ENCODE results near the gene CSMD2.

Gene CSMD2

DNA sequence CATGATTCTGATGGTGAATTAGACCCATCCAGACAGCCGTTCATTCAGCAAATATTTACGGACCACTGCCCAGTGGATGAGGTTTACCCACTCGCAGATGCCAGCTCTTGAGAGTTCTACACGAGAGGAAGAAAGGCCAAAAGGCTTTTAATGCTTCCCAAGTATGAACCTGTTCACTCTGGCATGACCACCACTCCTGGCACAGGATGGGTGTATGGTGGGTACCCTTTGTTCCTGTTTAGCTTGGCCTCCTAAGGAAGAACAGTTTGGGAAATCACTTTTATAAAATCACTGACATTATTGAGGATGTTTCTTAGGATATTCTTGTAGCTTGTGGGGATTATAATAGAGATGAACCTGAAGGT, 233.9 kb downstream of the CSMD2 start:
- H3K36me3 ChIP-seq (ENCODE audit: insufficient read depth, low read length) = no peaks in the 10 kb centered on the region
- no peaks in the 10 kb centered on the region for H3K9me3 ChIP-seq (ENCODE audit: low read length)
- no peaks in the 10 kb centered on the region for H3K4me1 ChIP-seq (ENCODE audit: insufficient read depth, low read length)
- no peak overlapping the region for H2AFZ ChIP-seq (ENCODE audit: low read depth, low read length)
- H3K27me3 ChIP-seq (ENCODE audit: insufficient read depth, low read length) = no peaks in the 10 kb centered on the region
- H3K4me3 ChIP-seq (ENCODE audit: low read length) = no peak overlapping the region

DNA sequence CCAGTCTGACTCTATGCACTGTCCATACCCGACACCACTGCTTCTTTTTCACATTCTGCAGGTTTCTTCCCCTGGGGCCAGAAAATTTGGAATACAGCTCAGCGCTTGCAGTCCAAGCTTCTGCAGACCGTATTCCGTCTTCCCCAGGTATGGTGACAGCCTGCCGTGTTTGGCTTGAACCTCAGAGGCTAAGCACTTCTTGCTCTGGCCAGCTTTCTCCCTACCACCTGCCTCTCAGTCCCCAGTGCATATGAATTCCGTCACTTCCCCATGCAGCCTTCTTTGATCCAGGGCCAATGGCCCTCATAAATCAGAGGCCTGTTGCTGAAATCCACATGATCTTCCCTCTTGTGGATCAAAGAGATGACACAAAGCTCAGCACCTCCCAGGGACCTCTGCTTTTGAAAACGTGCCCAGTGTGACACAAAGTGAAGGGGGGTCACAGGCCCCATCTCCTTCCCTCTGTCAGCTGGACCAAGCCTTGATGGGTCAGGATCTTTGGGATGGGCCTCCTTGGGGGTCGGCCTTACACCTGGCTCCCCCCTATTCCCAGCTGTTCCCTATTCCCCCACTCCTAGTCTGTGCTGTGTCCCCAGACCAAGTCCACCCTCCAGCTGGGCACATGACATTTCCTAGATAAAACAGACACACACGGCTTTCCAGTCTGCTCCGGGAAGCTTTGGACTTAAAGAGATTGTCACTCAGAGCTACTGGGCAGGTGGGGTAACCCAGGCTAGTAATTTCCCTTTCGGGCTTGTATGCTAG, 234.5 kb downstream of the CSMD2 start:
- H3K9me3 ChIP-seq (ENCODE audit: low read length) = no peaks in the 10 kb centered on the region
- no peak overlapping the region for H3K4me3 ChIP-seq (ENCODE audit: low read length)
- H3K4me1 ChIP-seq (ENCODE audit: insufficient read depth, low read length) = no peaks in the 10 kb centered on the region
- H3K27me3 ChIP-seq (ENCODE audit: insufficient read depth, low read length) = no peaks in the 10 kb centered on the region
- no peak overlapping the region for H2AFZ ChIP-seq (ENCODE audit: low read depth, low read length)
- H3K36me3 ChIP-seq (ENCODE audit: insufficient read depth, low read length) = no peaks in the 10 kb centered on the region

DNA sequence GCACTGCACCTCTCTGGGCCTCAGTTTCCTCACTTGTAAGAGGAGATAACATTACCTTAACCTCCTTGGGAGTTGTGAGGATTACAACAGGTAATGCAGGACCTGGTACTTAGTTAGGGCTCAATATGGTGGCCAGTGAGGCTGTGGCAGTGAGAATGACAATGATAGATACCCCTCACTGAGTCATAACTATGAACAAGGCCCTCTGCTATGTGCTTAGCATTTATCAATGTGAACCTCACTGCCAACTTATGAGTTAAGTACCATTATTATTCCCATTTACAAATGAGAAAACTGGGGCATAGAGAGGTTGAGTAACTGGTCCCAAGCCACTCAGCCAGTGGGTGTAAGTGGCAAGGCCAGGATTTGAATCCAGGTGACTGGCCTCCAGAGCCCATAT, 236.8 kb downstream of the CSMD2 start:
- H2AFZ ChIP-seq (ENCODE audit: low read depth, low read length) = no peak overlapping the region
- no peaks in the 10 kb centered on the region for H3K36me3 ChIP-seq (ENCODE audit: insufficient read depth, low read length)
- H3K4me3 ChIP-seq (ENCODE audit: low read length) = no peak overlapping the region
- no peaks in the 10 kb centered on the region for H3K9me3 ChIP-seq (ENCODE audit: low read length)
- no peaks in the 10 kb centered on the region for H3K4me1 ChIP-seq (ENCODE audit: insufficient read depth, low read length)
- no peaks in the 10 kb centered on the region for H3K27me3 ChIP-seq (ENCODE audit: insufficient read depth, low read length)

DNA sequence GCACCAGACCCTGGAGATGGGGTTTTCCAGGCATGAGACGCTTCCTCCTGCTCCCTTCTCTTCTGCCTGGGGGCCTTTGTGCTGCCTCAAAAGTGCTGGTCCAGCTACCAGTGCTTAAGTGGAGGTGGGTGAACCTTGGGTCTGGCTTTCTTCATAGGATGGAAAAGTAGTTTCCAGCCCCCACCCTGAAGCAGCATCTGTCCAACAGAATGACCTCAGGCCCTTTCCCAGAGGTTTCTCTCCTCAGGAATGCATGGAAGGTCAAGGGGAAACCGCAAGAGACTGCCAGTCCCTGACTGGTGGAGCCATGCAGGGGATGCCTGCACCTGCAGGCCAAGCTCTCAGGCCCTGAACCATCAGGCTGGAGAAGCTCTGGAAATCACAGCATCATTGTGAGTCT, 237.3 kb downstream of the CSMD2 start:
- Histone ChIP-seq H3K27me3 (ENCODE audit: insufficient read depth, low read length) (no peaks in the 10 kb centered on the region), H3K4me3 (ENCODE audit: low read length) (no peak overlapping the region), H3K36me3 (ENCODE audit: insufficient read depth, low read length) (no peaks in the 10 kb centered on the region), H2AFZ (ENCODE audit: low read depth, low read length) (no peak overlapping the region), H3K4me1 (ENCODE audit: insufficient read depth, low read length) (no peaks in the 10 kb centered on the region), H3K9me3 (ENCODE audit: low read length) (no peaks in the 10 kb centered on the region)

DNA sequence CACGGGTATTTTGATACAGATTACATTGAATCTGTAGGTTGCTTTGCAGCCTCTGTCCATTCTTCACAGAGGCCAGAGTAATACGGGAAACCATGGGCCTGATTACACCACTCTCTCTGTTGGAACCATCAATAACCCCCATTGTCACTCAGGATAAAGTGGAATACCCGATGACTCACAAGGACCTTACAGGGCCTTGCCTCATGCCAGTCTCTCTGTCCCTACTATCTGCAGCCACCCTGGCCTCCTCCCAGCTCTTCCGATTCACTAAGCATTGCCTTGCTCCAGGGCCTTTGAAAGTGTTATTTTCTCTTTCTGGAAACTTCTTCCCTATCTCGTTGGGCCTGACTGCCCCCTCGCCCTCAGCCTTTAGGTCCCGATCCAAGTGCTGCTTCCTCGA, 239.4 kb downstream of the CSMD2 start:
- Histone ChIP-seq H3K4me1 (ENCODE audit: insufficient read depth, low read length) (no peaks in the 10 kb centered on the region), H2AFZ (ENCODE audit: low read depth, low read length) (no peak overlapping the region), H3K27me3 (ENCODE audit: insufficient read depth, low read length) (no peaks in the 10 kb centered on the region), H3K36me3 (ENCODE audit: insufficient read depth, low read length) (no peaks in the 10 kb centered on the region), H3K9me3 (ENCODE audit: low read length) (no peaks in the 10 kb centered on the region), H3K4me3 (ENCODE audit: low read length) (no peak overlapping the region)

DNA sequence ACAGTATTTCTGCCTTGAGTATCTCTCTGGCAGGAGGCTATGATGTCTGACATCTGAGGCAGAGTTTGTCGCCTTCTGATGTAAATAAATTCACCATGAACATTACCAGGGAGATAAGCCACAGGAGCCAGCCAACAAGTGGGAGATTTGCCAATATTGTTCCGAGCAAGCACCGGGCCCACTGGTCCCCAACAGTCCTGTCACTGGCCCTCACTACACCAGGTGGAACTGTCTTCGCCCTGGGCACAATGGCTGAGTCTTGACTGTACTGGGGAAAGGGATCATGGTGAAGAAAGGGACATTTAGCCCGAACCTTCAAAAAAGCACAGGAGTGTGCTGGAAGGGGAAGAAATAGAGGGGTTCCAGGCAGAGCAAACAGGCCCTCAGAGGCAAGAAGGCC, 243.7 kb downstream of the CSMD2 start:
- H3K4me1 ChIP-seq (ENCODE audit: insufficient read depth, low read length) = no peaks in the 10 kb centered on the region
- no peaks in the 10 kb centered on the region for H3K36me3 ChIP-seq (ENCODE audit: insufficient read depth, low read length)
- H3K27me3 ChIP-seq (ENCODE audit: insufficient read depth, low read length) = no peaks in the 10 kb centered on the region
- H3K4me3 ChIP-seq (ENCODE audit: low read length) = no peak overlapping the region
- no peak overlapping the region for H2AFZ ChIP-seq (ENCODE audit: low read depth, low read length)
- no peaks in the 10 kb centered on the region for H3K9me3 ChIP-seq (ENCODE audit: low read length)

DNA sequence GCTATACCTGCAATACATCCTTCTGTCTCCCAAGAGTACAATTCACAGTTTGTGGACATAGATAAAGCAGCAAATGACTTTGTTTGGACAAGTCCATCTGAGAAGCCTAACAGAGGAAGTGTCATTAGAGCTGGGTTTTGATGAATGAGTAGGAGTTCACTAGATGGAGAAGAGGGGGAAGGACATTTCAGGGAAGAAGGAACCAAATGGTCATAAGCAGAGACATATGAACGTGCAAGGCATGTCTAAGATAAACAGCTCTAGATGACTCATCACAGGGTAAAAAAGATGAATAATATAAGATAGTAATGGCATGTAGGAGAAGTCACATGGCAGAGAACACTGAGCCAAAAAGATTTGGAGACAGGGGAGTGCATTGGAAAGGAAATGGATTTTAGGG, 246.7 kb downstream of the CSMD2 start:
- H3K4me3 ChIP-seq (ENCODE audit: low read length) = no peak overlapping the region
- no peak overlapping the region for H2AFZ ChIP-seq (ENCODE audit: low read depth, low read length)
- no peaks in the 10 kb centered on the region for H3K36me3 ChIP-seq (ENCODE audit: insufficient read depth, low read length)
- no peaks in the 10 kb centered on the region for H3K4me1 ChIP-seq (ENCODE audit: insufficient read depth, low read length)
- H3K9me3 ChIP-seq (ENCODE audit: low read length) = no peaks in the 10 kb centered on the region
- no peaks in the 10 kb centered on the region for H3K27me3 ChIP-seq (ENCODE audit: insufficient read depth, low read length)

DNA sequence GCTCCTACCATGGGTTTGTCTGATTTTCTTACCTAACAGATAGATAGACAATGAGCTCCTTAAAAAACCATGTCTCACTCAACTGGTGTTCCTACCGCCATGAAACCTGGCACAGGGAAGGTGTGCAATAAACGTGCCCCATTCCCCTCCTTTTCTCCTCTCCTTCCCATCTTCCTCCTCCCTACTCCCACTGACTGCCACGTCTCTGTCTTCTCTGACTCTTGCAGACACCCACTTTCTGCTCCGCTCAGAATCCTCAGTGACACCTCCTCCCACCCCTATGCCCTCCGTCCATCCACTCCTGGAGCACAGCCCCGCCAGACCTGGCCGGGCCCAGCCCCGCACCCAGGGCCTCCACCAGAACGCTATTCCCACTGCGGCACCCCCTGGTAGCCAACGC, 248.2 kb downstream of the CSMD2 start:
- no peaks in the 10 kb centered on the region for H3K4me1 ChIP-seq (ENCODE audit: insufficient read depth, low read length)
- H2AFZ ChIP-seq (ENCODE audit: low read depth, low read length) = no peak overlapping the region

DNA sequence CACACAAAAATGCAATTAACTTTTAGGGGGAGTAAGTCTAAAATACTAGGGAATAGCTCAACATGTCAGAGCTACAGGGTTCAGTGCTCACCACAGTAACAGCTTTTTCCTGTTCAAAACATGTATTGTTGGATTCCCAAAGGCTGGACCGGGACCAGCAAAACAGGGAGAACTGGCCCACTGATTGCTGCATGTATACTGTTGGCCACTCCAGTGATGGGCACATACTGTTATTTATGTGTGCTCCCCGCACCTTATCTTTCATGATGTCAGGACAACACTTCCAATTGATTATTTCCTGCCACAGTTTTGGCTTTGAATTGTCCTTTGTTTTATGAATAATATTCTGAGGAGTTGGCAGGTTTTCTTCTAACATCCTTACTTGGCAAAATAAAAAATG, 250.5 kb downstream of the CSMD2 start:
- no peaks in the 10 kb centered on the region for H3K9me3 ChIP-seq (ENCODE audit: low read length)
- H3K36me3 ChIP-seq (ENCODE audit: insufficient read depth, low read length) = no peaks in the 10 kb centered on the region
- H3K4me1 ChIP-seq (ENCODE audit: insufficient read depth, low read length) = no peaks in the 10 kb centered on the region
- H3K27me3 ChIP-seq (ENCODE audit: insufficient read depth, low read length) = no peaks in the 10 kb centered on the region
- H3K4me3 ChIP-seq (ENCODE audit: low read length) = no peak overlapping the region
- H2AFZ ChIP-seq (ENCODE audit: low read depth, low read length) = no peak overlapping the region

More for the DNA sequence above, 248.2 kb downstream of the CSMD2 start:
- H3K9me3 ChIP-seq (ENCODE audit: low read length) = no peaks in the 10 kb centered on the region
- H3K4me3 ChIP-seq (ENCODE audit: low read length) = no peak overlapping the region
- H3K36me3 ChIP-seq (ENCODE audit: insufficient read depth, low read length) = no peaks in the 10 kb centered on the region
- no peaks in the 10 kb centered on the region for H3K27me3 ChIP-seq (ENCODE audit: insufficient read depth, low read length)

DNA sequence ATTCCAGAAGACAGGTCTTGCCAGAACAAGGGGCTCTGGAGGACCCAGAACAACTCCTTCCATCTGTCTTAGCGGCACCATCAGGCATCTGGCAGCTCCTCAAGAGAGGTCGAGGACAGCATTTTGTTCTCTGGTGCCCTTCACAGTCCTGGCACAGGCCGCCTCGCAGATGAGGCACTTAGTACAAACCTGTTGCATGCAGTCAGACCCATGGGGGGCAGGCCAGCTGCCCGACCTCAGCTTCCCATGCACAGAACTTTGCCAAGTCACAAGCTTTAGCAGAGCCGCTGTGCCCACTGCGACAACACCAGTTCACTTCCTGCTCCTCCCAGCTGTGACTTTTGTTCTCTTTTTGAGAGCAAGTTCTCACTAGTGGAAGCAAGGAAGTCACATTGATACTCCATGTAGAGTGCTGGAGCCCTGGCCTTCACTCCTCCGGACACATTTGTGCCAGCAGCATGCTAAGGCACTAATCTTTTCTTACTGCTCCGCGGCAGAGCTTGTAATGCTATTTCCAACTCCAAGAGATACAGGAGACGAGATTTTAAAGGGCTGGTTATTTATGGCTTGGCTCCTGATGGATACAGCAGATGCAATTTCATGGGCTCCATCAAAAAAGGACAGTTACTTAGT, 256.6 kb downstream of the CSMD2 start:
- Histone ChIP-seq H2AFZ (ENCODE audit: low read depth, low read length) (no peak overlapping the region), H3K4me3 (ENCODE audit: low read length) (no peak overlapping the region), H3K4me1 (ENCODE audit: insufficient read depth, low read length) (no peaks in the 10 kb centered on the region), H3K27me3 (ENCODE audit: insufficient read depth, low read length) (peaks cover 1% of the 10 kb centered on the region), H3K9me3 (ENCODE audit: low read length) (no peaks in the 10 kb centered on the region), H3K36me3 (ENCODE audit: insufficient read depth, low read length) (no peaks in the 10 kb centered on the region)

DNA sequence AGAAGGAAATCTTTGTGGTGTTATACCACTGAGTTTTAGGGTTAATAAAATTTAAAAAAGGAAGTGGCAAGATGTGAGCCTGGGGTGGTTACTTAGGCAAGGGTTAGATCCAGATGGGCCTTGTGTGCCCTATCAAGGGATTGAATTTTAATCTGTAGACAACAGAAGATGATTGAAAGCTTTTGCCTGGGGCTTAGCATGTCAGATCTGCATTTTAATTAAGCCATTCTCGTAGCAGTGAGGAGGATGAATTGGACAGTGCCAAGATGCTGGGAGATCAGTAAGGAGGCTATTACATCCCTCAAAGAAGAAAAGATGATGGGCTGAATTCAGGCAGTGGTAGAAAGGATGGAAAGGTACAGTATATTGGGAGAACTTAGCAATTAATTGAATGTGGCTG, 258.9 kb downstream of the CSMD2 start:
- Histone ChIP-seq H3K36me3 (ENCODE audit: insufficient read depth, low read length) (no peaks in the 10 kb centered on the region), H3K27me3 (ENCODE audit: insufficient read depth, low read length) (peaks cover 3% of the 10 kb centered on the region), H2AFZ (ENCODE audit: low read depth, low read length) (no peak overlapping the region), H3K4me3 (ENCODE audit: low read length) (no peak overlapping the region), H3K4me1 (ENCODE audit: insufficient read depth, low read length) (no peaks in the 10 kb centered on the region), H3K9me3 (ENCODE audit: low read length) (no peaks in the 10 kb centered on the region)

DNA sequence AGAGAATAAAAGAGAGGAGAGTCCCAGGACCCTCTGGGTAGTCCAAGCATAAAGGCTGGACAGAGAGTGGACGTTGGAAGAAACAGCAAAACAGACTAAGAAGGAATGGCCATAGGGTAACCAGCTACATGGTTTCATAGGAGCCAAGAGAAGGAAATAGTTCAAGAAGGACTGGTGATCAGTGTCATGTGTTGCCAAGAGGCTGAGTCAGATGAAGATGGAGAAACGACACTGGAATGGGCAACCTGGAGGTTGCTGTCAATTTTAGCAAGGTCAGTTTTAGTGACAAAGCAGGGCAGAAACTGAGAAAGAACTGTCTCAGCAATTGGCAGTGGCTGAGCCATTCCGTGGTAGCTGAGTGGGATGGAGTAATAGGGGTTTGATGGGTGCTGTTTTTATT, 259.8 kb downstream of the CSMD2 start:
- Histone ChIP-seq H3K9me3 (ENCODE audit: low read length) (no peaks in the 10 kb centered on the region), H3K27me3 (ENCODE audit: insufficient read depth, low read length) (peaks cover 3% of the 10 kb centered on the region), H3K36me3 (ENCODE audit: insufficient read depth, low read length) (no peaks in the 10 kb centered on the region), H3K4me3 (ENCODE audit: low read length) (no peak overlapping the region), H3K4me1 (ENCODE audit: insufficient read depth, low read length) (no peaks in the 10 kb centered on the region), H2AFZ (ENCODE audit: low read depth, low read length) (no peak overlapping the region)

DNA sequence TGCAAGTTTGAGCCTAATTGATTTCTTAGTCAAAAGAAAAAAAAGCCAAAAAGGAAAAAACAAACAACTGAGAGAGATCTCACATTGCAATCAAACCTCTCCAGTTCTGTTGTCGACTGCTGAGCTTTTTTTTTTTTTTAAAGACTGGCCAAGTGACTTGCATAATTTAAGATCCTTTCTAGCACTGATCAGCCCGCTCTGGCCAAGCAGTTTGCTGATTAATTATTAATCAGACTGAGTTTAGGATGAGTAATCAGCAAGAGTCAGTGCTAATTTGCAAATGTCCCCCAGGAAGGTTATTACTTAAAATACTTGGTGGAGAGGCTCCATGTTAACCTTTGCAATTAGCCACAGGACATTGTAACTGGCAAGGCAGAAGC, 261.8 kb downstream of the CSMD2 start:
- H3K9me3 ChIP-seq (ENCODE audit: low read length) = no peaks in the 10 kb centered on the region
- no peak overlapping the region for H3K4me3 ChIP-seq (ENCODE audit: low read length)
- no peaks in the 10 kb centered on the region for H3K36me3 ChIP-seq (ENCODE audit: insufficient read depth, low read length)
- H2AFZ ChIP-seq (ENCODE audit: low read depth, low read length) = no peak overlapping the region
- peaks cover 7% of the 10 kb centered on the region for H3K27me3 ChIP-seq (ENCODE audit: insufficient read depth, low read length)
- no peaks in the 10 kb centered on the region for H3K4me1 ChIP-seq (ENCODE audit: insufficient read depth, low read length)
